Right atrium auricular region (tissue), 2 donors: ENCODE data around the gene USP22. TPM values are rescaled to one million over a fixed set of nuclear protein-coding genes. Genes with fewer than 3 reads are reported as not detected.

Source experiments
- DNase-seq: peaks from one replicate; pipeline ENCODE4 v3.0.0-alpha.2; 2019; ENCODE audit warnings: low spot score
- H3K27ac ChIP-seq, 2 donors: fragments of 200-600 bp; sonication (generic); 1 replicate in 1 of 2; 2 replicates in 1 of 2; pipeline ENCODE4 v1.5.1; 2016 to 2019
- H3K27me3 ChIP-seq, 2 donors: fragments of 200-600 bp; sonication (generic); one replicate each; pipeline versions ENCODE4 v1.5.1 to v1.6.0; 2017 to 2019
- H3K36me3 ChIP-seq: fragments of 200-600 bp; sonication (generic); one replicate; pipeline ENCODE4 v1.5.1; 2016
- H3K4me1 ChIP-seq, 2 donors: fragments of 200-600 bp; sonication (generic); one replicate each; pipeline versions ENCODE4 v1.5.1 to v1.6.0; 2017 to 2019
- H3K4me3 ChIP-seq, 2 donors: fragments of 200-600 bp; sonication (generic); 1 replicate in 1 of 2; 2 replicates in 1 of 2; pipeline ENCODE4 v1.5.1; 2017 to 2019; ENCODE audit warnings: mild to moderate bottlenecking in 1 of 2, moderate library complexity in 1 of 2
- H3K9me3 ChIP-seq, 2 donors: fragments of 200-600 bp; sonication (generic); one replicate each; pipeline ENCODE4 v1.5.1; 2019
- CTCF ChIP-seq, 2 donors: fragments of 200-600 bp; sonication (generic); IDR thresholded peaks; one replicate each; pipeline ENCODE4 v1.5.1; 2019; ENCODE audit warnings: antibody characterized with exemption in 2 of 2
- total RNA-seq, 2 donors: library from RNA; depleted of rRNA; stranded (reverse); fragments of >200 nt; gene quantifications; one replicate each; pipeline ENCODE4 v1.1.0, GENCODE V29; 2016

USP22 gene
- total RNA-seq, 2 donors from 2014 or later, result 151 to 179 TPM

GRCh38 chr17:20995873-20996723 lies 46.7 kb downstream of the USP22 start:
- Histone ChIP-seq H3K36me3 (peaks cover 13% of the 10 kb centered on the region), H3K4me1 (peaks cover 0 to 66% of the 10 kb centered on the region in 2 donors), H3K4me3 (no peak overlapping the region), H3K27me3 (no peaks in the 10 kb centered on the region), H3K9me3 (no peaks in the 10 kb centered on the region), H3K27ac (no peak overlapping the region)
- no peak for DNase-seq
- no peak for TF ChIP-seq CTCF (IDR thresholded peaks at IDR 0.05)

DNA sequence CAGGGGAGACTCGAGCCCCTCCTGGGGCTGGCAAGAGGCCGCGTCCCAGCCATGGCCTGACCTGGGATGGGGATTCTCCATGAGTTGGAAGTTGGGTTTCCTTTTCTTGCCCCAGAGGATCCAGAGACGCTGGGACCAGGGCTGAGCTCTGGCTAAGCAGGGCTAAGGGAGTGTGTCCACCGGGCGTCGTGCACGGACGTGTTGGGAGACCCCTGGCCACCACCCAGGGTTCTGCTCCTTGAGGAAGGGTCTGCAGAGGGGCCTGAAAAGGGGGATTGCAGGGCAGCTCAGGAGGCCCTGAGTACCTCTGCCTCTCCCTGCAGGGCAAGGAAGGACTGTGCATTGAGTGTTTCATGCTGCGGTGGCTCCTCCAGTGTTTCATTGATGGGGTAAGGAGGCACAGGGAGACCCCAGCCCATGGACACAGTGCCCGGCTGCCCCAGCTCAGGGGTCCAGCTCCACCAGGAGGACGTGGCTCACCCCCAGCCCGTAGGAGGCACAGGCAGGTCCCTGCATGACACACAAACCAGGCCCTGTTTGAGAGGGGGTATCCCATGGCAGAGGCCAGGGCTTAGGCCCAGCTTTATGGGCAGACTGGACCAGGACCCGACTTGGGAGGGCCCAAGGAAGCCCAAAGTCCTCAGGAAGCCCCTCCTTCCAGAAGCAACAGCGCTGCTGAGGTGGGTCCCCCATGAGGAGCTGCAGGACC lies 47.5 kb downstream of the USP22 start:
- Histone ChIP-seq H3K4me3 (no peak overlapping the region), H3K36me3 (peaks cover 6% of the 10 kb centered on the region), H3K27me3 (no peaks in the 10 kb centered on the region), H3K4me1 (peaks cover 0 to 61% of the 10 kb centered on the region in 2 donors), H3K27ac (no peak overlapping the region), H3K9me3 (no peaks in the 10 kb centered on the region)
- no peak for DNase-seq
- TF ChIP-seq CTCF (IDR thresholded peaks at IDR 0.05), result no peak

DNA sequence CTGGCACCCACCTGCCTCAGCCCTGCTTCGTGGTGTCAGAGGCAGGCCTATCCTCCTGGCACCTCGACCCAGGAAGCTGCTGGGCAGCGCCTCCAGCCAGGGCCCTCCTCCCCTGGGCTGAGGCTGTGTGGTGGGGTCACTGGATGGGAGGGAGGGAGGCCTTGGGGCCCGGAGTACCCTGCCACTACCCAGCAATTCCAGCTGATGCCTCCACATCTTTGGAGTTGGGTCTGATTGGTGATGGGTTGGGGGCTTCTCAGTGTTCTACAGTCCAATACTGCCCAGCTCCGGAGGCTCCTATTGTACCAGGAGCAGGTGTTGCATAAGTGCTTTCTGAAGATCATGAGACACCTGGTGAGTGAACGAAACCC lies 48.0 kb downstream of the USP22 start:
- Histone ChIP-seq H3K27me3 (no peaks in the 10 kb centered on the region), H3K4me1 (peaks cover 0 to 61% of the 10 kb centered on the region in 2 donors), H3K36me3 (peaks cover 2% of the 10 kb centered on the region), H3K9me3 (no peaks in the 10 kb centered on the region), H3K4me3 (no peak overlapping the region), H3K27ac (no peak overlapping the region)
- no peak for DNase-seq
- no peak for TF ChIP-seq CTCF (IDR thresholded peaks at IDR 0.05)

DNA sequence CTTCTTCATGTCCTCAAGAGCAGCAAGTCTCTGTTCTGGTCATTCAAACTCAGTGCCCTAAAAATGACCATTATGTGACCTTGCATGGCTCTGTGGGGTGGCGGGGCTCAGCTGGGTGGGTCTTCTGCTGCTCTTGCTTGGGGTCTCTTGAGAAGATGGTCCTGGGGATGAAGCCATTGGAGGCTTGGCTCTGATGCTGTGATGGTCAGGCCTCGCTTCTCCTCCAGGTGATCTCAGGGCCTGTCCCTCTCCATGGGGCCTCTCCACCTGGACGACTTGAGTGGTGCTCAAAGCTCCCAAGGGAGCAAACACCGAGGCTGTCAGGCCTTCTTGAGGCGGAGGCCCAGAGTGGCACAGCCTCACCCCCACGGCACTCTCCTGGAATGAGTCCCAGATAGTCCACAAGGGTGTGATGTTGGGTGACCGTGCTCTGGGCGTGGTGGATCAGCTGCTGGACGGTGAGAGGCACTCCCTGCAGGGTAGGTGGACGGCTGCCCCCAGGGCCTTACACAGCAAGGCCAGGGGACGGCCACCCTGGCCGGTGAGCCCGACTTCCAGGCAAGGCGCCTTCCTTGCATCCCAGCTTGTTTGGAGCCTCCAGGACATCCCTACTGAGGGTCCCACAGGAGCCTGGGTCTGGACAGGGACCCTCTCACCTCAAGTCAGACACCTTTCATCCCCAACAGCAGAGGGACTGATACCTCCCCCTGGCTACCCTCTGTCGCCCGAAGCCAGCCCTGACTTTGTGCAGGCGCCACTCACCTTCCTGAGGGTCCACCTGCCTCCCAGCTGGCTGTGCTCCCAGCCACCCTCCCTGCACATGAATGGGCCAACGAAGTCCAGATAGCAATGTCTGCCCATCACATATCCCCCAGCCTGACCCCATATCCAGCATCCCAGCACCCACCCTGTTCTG lies 48.7 kb downstream of the USP22 start:
- Histone ChIP-seq H3K27ac (no peak overlapping the region), H3K36me3 (no peaks in the 10 kb centered on the region), H3K9me3 (no peaks in the 10 kb centered on the region), H3K27me3 (no peaks in the 10 kb centered on the region), H3K4me3 (no peak overlapping the region), H3K4me1 (peaks cover 0 to 54% of the 10 kb centered on the region in 2 donors)
- DNase-seq, result no peak
- TF ChIP-seq CTCF (IDR thresholded peaks at IDR 0.05), result no peak

DNA sequence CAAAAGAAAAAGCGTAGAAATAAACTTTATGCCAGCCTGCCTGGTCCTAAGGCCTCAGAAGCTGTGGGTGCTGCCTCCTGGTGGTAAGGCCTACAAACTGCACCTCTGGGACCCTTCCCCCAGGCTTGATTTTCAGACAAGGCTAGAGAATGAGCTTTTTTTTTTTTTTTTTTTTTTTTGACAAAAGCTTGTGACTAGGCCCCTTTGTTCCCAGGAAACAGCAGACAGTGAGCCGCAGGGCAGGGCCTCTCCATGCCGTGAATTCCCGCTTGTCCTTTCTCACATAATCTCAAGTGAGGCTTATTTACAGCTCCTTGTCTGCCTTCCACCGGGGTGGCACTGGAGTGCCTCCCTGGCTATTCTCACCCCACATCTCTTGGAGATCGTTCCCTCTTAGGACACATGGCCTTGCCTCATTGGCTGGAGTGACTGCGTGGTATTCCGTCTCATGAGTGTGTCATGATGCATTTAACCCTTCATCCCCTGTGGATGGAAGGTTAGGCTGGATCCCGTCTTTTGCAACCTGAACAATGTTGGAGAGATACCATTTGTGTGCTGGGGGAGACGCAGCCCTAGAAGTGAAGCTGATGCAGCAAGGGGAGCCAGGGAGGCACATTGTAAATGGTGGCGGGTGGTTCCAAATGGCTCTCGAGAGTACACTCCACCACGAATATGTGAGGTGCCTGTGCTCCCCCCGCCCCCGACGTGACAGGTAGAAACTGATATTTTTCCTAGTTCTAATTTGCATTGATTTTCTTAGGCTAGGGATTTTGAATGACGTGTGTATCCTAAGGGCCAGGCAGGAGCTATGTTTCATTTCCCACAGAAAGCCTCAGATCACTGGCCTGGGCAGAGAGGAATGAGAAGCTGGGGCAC lies 49.6 kb downstream of the USP22 start:
- Histone ChIP-seq H3K27me3 (no peaks in the 10 kb centered on the region), H3K4me3 (peak overlapping the region in 1 of 2 donors; percentile 32), H3K27ac (peak overlapping the region; percentile 13 to 66), H3K4me1 (peaks cover 0 to 45% of the 10 kb centered on the region in 2 donors), H3K36me3 (no peaks in the 10 kb centered on the region), H3K9me3 (no peaks in the 10 kb centered on the region)
- DNase-seq, result peak; percentile 75
- TF ChIP-seq CTCF (IDR thresholded peaks at IDR 0.05), result peak; percentile 85 to 86
